Upper lobe of left lung (tissue), 4 donors: Measurements from ENCODE around the gene ZNF615.

ENCODE experiments used
- POLR2A ChIP-seq, 4 donors: fragments of 450-650 bp; IDR thresholded peaks; one replicate each; pipeline ENCODE4 v1.5.1; 2016 to 2017; ENCODE audit warnings: antibody characterized with exemption in 4 of 4, mild to moderate bottlenecking in 2 of 4
- TF ChIP-seq, protein P1 (sequence below), 6 experiments: fragments of 450-650 bp in 4 of 6; fragments of 200-600 bp in 2 of 6; sonication (generic) in 2 of 6; IDR thresholded peaks; one replicate each; pipeline ENCODE4 v1.5.1; 2016 to 2019; ENCODE audit warnings: antibody characterized with exemption in 6 of 6

DNA sequence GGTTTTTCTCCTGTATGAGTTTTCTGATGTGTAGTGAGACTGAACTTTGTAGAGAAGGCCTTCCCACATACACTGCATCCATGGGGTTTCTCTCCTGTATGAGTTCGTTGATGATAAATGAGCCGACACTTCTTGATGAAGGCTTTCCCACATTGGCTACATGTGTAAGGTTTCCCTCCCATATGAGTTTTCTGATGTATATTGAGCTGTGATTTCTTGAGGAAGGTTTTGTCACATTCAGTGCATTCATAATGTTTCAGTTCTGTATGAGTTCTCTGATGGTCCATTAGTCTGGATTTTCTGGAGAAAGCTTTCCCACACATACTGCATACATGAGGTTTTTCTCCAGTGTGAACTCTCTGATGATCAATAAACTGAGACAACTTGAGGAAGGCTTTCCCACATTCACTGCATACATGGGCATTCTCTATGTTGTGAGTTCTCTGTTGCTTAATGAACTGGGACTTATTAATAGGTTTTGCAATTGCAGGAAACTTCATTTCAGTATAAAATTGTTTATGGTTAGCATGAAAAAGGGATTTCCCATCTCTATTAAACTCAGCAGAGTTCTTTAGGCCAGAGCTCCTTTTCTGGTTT is 13.9 kb downstream of the ZNF615 start:
- TF ChIP-seq, protein P1, sequence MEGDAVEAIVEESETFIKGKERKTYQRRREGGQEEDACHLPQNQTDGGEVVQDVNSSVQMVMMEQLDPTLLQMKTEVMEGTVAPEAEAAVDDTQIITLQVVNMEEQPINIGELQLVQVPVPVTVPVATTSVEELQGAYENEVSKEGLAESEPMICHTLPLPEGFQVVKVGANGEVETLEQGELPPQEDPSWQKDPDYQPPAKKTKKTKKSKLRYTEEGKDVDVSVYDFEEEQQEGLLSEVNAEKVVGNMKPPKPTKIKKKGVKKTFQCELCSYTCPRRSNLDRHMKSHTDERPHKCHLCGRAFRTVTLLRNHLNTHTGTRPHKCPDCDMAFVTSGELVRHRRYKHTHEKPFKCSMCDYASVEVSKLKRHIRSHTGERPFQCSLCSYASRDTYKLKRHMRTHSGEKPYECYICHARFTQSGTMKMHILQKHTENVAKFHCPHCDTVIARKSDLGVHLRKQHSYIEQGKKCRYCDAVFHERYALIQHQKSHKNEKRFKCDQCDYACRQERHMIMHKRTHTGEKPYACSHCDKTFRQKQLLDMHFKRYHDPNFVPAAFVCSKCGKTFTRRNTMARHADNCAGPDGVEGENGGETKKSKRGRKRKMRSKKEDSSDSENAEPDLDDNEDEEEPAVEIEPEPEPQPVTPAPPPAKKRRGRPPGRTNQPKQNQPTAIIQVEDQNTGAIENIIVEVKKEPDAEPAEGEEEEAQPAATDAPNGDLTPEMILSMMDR (IDR thresholded peaks at IDR 0.05), result no peak
- TF ChIP-seq POLR2A (IDR thresholded peaks at IDR 0.05), result no peak
